HG03095 (cell line): ENCODE data around the gene CPLANE2.
"Not testable (repeated sequence)": the region's sequence is repeated elsewhere in the genome, so short reads cannot be mapped to it uniquely, and the experiment has no call there.

ENCODE experiments used
- ATAC-seq: cut with Tn5 transposase; IDR thresholded peaks from one replicate; pipeline ENCODE4 v1.9.1; 2021; ENCODE audit warnings: moderate library complexity; ENCODE audit not compliant: unreplicated experiment

CPLANE2 gene, protein sequence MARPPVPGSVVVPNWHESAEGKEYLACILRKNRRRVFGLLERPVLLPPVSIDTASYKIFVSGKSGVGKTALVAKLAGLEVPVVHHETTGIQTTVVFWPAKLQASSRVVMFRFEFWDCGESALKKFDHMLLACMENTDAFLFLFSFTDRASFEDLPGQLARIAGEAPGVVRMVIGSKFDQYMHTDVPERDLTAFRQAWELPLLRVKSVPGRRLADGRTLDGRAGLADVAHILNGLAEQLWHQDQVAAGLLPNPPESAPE

GRCh38 chr1:16236511-16237342, at the start of gene CPLANE2:
CPLANE2 (minus strand) TSS chr1:16237183; CDS start chr1:16236742, 441 bp downstream.
- ATAC-seq: peak; percentile 66

GRCh38 chr1:16286122-16286521, 49.1 kb upstream of the CPLANE2 start:
- no peak for ATAC-seq

- ATAC-seq: no peak
These were observed 44.8 kb upstream of the CPLANE2 start for GRCh38 chr1:16281765-16282164.

DNA sequence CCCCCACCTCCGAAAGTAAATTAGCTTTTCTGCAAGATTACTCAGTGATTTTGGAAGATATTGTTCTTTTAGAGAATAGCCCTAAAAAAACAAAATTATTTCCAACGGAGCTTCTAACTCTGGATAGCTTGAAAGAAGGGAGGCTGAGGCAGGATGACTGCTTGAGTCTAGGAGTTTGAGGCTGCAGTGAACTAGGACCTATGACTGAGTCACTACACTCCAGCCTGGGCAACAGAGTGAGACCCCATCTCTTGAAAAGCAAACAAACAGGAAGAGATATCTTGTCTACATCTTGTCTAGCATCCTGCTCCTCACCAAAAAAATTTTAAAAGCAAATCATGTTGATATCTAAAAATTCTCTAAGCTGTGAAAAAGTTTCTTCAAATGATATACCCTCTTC, 42.2 kb upstream of the CPLANE2 start:
- no peak for ATAC-seq

GRCh38 chr1:16276302-16277030, 39.5 kb upstream of the CPLANE2 start:
- ATAC-seq: no peak

- ATAC-seq: no peak
These were observed 38.6 kb upstream of the CPLANE2 start for GRCh38 chr1:16275591-16275990.

DNA sequence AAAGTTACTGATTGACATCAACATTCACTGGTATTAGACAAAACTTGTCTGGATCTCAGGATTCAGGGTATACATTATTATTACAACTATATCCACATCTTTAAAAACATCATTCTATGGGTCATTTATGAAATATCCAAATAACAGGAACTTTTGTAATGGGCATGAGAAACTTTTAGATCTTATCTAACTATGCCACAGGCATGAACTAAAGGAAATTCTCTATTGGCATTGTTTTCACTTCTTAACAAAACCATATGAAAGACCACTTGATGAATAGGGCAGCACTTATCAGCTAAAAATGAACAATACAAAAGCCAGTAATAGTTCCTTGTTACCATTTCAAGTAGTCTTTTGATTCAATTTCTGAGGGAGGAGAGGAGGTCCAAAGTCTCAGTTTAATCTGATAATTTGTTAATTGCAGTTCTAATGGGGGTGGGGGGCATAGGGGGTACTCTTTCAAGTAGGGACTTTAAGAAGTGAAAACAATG, 30.8 kb upstream of the CPLANE2 start:
- no peak for ATAC-seq

- no peak for ATAC-seq
These were observed 29.6 kb upstream of the CPLANE2 start for GRCh38 chr1:16266411-16267118.

DNA sequence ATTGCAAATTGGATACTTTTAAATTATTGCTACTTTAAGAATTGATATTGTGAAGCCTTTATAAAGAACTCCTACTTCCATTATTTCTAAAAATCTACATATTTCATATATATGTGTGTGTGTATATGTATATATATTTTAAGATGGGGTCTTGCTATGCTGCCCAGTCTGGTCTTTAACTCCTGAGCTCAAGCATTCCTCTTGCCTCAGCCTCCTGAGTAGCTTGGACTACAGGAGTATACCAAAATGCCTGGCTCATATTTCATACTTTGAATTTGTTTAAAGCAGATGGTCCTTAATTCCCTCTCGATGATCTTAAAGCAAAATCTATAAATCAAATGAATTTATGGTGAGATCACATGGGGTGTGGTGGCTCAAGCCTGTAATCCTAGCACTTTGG, 25.1 kb upstream of the CPLANE2 start:
- no peak for ATAC-seq

GRCh38 chr1:16260814-16261213, 23.8 kb upstream of the CPLANE2 start:
- no peak for ATAC-seq

- ATAC-seq: no peak
These were observed 21.7 kb upstream of the CPLANE2 start for GRCh38 chr1:16258591-16259135.

DNA sequence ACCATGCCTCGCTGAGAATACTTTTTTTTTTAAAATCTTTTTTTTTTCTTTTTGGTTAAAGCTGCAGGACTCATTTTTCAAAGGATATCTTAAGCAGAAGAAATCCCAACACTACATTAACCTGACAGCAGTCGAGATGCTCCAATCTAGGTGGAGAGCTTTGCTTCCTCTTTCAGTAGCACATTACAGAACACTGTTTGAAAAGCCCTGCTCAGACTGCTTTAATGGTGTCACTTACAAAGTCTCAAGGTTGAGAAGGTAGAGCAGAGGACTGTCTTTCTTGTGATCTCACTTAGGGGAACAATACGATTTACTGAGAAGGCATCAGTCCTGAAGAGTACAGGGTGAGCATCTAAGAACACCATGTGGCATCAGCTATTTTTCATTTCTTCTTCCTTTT, 21.0 kb upstream of the CPLANE2 start:
- ATAC-seq: no peak

GRCh38 chr1:16257556-16257955, 20.6 kb upstream of the CPLANE2 start:
- ATAC-seq: not testable (repeated sequence)

DNA sequence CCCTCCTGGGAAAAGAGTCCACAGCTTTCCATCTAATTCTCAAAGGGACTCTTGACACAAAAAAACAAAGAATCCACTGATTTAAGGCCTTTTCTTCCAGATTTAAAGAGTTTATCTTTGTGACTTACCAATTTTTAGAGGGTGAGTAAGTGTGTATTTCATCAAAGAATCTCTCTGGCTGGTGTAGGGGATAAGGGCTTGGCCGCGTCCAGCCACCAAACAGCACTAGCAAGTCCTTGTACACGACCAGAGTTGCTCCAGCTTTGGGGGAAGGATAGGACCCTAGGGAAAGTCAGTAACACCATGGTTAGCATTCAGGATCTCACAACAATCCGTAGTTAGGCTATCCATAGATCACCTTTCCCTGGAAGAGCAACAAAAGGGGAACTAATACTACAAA, 19.5 kb upstream of the CPLANE2 start:
- no peak for ATAC-seq

GRCh38 chr1:16254263-16254928, 17.4 kb upstream of the CPLANE2 start:
- no peak for ATAC-seq

DNA sequence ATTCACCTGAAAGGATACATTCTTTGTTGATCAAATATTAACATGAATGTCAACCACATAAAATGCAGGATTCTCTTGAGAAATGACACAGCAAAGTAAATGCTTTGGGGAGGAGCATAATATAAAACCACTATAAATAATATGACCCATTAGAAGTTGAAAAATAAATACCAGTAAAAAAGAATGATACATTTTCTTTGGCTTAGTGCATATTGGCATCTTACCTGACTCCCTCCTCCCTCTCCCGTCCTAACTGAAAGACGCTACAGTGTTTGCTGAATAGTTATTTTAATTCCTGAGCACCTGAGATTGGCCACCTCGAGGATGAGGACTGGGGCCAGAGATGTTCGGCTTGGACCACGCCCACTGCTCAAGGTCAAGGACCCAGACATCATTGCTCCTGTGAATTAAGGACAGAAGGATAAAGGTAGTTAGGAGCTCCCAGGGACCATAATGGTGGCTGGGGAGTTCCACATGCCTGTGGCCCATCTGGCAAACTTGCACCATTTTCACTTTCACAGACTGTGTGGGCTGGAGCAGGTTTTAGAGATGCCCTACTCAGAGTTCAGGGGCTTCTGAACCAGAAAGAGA, 16.4 kb upstream of the CPLANE2 start:
- no peak for ATAC-seq

GRCh38 chr1:16252912-16253311, 15.9 kb upstream of the CPLANE2 start:
- ATAC-seq: no peak

DNA sequence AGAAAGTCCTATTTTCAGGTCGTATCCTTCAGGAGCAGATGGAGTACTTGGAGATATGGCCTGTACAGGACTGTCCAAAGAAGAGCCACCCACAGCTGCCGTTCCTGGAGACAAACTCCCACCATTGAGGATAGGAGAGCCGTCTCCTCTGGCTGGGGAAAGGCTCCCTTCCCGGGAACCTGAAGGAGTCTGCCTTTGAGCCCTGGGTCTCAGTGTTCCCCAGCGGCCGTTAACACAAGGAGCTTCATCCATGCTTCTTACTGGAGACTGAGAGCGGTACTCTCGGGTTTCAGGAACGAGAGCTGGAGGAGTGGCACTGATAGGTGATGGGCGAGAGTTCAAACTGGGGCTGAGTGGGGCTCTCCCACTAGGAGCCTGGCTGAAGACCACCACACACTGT, 14.4 kb upstream of the CPLANE2 start:
- no peak for ATAC-seq

DNA sequence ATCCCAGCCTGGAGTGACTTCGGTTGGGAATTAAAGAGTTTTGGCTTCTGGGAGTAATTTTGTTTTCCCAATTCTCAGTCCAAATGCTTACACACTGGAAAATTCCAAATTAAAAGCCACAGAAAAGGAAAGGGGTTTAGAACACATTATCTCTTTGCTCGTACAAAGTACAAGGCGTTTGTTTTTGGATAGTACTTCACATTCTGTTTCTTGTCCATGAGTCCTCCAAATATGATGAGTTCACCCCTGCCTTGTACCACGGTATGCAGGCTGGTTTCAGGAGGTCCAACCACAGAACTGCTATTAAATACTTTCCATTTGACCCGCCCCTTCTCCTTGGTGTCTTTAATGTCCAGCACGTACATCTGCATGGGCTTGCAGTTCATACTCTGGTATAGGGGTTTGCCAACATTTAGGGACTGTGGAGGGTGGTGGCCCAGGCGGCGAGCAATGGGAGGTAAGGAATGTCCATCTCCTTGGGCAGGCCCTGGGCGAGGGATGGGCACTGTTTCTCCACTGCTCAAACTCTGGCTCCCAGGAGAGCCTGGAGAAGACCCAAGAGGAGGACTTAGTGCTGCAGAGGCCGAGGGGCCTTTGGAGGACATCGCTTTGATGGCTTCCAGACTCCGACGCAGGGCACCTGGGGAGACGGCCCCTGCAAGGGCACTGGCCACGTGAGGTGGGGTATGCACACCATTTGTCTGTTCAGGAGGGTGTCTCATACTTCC, 13.7 kb upstream of the CPLANE2 start:
- no peak for ATAC-seq
